HS-27A (cell line): Measurements from ENCODE around the gene LRP1B.

Source experiments
- DNase-seq: peaks from one replicate; pipeline ENCODE4 v3.0.0-alpha.2; 2012; ENCODE audit warnings: low read depth, missing footprints

Gene LRP1B

DNA sequence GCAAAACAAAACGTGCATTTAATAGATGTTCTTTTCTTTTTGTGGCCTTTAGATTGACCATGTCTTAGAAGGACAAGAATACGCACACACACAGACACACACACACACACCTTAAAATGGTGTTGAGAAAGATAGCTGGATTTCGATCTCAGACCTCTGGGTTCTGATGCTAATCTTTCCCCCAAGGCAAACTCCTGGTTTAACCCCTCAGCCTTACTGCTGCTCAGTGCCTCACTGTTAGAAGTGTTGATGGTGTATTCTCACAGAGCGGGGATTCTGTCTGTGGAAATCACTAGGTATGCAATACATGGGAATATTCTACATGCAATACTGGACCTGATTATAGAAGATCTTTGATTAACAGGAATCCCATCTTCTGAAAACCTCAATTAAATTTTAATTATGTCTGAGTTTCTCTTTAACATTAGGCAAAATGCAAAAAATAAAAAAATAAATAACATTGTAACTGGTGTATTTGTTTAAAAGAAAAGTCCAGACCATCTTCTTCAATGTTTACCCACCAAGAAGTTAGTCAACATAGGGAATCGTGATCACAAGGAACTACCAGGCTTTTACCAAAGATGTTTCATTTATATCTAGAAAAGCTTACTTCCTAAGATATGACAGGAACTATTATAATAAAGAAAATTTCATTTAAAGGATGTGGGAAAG is 613.5 kb downstream of the LRP1B start:
- DNase-seq: no peak

DNA sequence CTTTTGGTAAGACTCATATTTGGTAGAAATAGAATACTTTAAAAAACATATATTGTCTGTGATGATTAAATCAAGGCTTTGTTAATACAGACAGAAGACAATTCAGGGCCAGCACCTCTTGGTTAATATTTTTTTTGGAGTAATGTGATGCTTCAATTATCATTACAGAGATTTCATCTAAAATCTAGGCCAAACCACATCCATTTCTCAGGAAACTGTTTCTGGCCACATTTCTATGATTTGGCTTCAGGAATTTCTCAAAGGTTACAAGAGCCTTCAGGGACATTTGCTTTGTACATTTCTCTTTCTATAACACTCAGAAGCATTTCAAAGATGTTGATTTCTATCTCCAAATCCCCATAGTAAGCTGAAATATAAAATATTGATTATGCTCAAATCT is 614.9 kb downstream of the LRP1B start:
- no peak for DNase-seq

DNA sequence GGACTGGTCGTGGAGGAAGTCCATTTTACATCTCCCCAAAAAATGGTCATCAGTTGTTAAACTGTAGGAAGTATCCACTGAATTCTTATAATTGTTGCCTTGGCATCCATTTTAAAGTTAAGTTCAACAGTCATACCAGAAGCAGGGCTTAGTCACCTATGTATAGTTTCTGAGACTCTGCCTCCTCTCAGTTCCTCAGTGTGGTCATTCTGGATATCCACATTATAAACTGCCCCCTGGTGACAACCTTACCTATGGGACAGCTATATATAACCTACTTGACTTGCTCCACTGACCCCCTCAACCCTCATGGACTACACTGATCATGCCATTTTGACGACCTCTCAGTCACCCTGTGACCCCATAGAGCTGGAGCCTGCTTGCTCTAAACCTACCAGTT is 617.0 kb downstream of the LRP1B start:
- no peak for DNase-seq

- DNase-seq: no peak
These were observed 621.8 kb downstream of the LRP1B start for GRCh38 chr2:141508806-141509595.

DNA sequence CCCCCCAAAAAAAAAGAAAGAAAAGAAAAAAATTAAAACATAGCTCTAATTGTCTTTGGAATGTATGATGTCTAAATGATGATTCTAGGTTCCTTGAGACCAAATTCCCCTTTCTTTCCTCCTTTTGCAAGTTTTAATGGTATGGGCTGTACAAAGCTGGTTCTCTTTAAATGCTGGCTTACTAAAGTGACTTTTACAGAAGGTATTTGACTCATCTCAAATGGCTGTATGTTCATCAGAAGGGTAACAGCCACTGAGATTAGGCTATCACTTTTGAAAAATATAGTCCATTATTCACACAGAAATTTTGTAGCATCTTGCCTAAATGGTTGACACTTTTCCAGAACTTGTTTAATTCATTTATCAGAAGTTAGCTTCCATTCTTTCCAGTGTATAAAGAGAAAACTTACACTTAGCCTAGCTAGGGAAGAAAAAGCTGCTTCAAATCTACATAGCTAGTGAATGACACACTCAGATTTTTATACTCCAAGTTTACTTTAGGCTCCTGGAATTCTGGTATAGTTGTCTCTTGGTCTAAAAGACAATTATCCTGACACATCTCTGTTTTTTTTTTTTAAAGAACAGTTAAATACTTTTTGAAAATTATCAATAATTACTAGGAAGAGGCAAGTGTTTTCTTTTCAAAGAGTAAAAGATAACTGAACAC is 622.6 kb downstream of the LRP1B start:
- no peak for DNase-seq

DNA sequence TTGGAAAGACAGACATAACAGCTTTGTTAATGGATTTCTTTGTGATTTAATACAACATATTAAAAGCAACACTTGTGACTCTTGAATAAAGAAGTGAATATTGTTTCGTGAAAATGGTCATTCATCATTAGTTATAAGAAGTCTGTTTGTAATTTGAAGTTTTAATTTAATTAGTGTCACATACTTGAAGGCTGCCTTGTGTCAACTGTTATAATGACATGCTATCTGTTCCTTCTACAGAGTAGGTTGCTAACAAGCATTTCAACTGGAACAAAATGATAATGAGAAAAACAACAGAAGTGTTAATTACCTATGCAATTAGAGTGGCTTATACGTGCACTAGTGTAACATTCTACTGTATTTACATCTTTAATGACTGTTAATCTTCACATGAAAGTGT is 624.7 kb downstream of the LRP1B start:
- no peak for DNase-seq

DNA sequence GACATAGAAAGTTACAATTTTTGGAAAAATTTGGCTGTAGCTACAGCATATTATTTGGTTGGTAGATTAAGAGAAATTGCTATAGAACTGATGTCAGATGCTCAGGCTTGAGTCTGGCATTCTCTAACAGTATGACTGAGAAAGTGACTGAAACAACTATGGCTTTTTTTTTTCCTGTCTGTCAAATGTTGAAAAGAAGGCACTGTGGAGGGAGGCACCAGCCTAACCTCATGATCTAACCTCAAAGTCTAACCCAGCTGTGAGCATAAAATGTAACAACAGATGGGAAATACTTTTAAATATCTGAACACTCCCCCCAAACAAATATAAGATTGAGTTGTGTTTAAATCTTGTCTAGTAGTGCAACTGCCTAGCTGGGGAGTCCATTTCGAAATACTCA is 629.1 kb downstream of the LRP1B start:
- no peak for DNase-seq

DNA sequence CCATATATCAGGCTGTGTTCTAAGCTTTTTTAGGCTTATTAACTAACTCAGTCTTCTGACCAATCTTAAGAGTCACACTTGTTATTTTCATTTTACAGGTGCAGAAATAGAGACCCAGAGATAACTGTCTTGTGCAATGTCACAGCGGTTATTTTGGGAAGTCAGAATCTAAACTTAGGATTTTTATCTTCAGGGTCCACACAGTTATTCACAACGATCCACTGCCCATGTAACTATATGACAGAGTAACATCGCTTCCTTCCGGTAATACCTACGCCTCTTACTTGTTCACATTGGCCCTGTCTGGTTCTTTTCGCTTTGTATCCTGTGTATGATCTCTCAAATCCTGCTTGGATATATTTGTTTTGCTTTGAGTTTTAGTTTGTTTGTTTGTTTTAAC is 631.7 kb downstream of the LRP1B start:
- no peak for DNase-seq

- DNase-seq: no peak
These were observed 632.3 kb downstream of the LRP1B start for GRCh38 chr2:141498561-141498960.

- no peak for DNase-seq
These were observed 633.5 kb downstream of the LRP1B start for GRCh38 chr2:141497272-141497671.

GRCh38 chr2:141496810-141497209 is 634.0 kb downstream of the LRP1B start:
- no peak for DNase-seq

DNA sequence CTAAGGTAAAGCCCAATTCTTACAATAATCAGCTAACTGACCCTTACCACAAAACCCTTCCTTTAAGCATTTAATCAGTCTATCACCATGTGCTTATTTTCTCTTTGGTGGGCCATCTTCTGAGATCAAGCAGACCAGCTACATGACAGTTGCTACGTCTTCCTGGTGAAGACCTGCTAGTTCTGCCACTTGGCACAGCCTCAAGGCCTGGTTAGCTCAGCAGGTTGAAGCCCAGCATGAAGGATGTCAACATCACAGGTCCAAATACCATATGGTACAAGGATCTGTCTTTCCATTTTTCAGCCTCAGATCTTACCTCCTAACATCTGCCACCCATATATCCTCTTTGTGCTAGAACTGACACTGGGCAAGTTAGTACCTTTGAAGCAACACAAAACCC is 636.9 kb downstream of the LRP1B start:
- DNase-seq: no peak

DNA sequence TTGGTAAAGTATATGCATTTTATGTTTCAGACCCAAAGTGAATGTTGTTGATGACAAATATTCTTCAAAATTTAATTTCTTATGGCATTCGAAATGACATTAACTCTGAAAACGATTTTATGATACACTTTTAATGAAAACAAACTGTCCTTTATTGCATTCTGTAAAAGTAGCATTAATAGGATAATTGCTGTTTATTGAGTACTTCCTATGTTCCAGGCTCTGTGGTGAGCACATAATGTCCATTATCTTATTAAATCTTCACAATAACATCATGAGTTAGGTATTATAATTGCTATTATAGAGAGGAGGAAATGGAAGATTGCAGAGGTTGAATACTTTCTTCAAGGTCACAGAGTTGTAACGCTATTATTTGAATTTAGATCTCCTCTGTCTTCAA is 638.0 kb downstream of the LRP1B start:
- no peak for DNase-seq

- no peak for DNase-seq
These were observed 639.9 kb downstream of the LRP1B start for GRCh38 chr2:141490886-141491285.

DNA sequence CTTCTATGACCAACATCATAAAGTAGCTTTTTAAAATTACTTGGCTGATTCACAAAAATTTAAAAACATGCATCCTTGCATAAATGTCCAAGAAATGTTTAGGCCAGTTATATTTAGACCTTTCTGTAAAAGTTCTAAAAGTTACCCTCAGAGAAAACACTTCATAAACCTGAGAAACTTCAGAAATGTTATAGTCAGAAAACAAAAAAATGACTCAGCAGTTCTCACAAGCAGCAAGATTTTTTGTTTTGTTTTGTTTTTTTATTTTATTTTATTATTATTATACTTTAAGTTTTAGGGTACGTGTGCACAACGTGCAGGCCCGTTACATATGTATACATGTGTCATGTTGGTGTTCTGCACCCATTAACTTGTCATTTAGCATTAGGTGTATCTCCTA is 648.1 kb downstream of the LRP1B start:
- DNase-seq: no peak

DNA sequence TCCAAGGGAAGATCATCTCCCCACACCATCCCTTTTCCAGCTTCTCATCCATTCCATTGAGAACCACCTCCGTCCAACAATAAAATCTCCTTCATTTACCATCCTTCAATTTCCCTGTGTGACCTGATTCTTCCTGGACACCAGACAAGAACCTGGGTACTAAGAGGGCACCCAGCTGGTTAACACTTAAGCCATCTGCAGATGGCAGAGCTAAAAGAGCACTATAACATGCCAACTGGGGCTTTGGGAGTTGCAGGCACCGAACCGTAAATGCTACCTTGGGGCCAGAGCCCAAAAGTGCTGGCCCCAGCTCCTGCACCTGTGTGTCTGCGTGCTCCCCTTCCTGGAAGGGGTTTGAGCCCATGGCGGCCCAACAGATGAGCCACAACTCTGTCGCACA is 655.0 kb downstream of the LRP1B start:
- no peak for DNase-seq

DNA sequence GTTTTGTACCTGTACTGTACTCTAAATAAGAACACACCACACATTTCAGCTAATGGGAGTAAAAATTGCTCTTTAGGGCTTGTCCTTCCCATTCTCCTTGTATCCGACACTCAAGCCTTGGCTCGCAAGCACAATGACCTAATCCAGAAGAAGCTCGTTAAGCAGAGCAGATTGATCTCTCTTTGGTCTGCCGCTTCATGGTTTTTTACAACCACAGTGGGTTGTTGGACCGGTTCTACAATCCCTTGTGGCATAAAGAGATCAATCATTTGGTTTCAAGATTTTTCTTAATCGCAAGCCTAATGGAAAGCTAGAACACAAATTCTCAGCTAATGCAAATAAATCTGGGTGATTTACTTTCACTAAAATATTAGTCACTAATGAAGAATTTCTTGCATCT is 662.1 kb downstream of the LRP1B start:
- DNase-seq: no peak

DNA sequence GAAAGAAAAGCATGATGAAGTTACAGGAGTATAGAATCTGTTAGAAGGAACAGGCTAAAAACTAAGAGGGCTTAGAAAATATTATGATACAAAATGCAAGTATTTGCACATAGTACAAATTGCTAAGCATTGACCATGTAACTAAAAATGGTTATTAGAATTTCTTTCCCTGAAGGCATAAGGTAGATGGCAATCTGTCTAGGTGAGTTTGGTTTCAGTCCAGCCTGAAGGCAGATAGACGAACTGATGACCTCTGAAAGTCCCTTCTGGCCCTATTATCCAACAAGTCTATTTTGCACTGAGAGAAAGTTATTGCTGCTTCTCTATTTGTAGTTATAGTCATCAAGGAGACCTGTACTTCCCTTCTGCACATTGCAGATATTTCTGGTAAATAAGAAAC is 663.5 kb downstream of the LRP1B start:
- no peak for DNase-seq

- no peak for DNase-seq
These were observed 665.8 kb downstream of the LRP1B start for GRCh38 chr2:141464995-141465394.

GRCh38 chr2:141458351-141458750 is 672.5 kb downstream of the LRP1B start:
- no peak for DNase-seq

DNA sequence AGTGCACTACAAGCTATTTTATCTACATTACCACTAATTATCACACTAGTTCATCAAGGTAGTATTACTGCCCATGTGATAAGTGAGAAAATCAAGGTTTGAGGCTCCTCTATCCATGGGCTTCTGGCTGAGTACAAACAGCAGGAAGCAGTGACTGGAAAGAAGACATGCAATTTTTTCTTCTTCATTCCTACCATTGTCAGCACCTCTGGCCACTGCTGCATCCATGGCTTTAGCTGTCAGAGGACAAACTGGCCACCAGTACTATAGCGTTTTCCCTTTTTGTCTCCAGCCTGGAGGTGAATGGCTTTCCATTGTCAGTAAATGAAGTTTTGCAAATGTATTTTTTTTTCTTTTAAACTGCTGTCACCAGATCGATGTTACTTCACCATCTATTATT is 674.9 kb downstream of the LRP1B start:
- no peak for DNase-seq

DNA sequence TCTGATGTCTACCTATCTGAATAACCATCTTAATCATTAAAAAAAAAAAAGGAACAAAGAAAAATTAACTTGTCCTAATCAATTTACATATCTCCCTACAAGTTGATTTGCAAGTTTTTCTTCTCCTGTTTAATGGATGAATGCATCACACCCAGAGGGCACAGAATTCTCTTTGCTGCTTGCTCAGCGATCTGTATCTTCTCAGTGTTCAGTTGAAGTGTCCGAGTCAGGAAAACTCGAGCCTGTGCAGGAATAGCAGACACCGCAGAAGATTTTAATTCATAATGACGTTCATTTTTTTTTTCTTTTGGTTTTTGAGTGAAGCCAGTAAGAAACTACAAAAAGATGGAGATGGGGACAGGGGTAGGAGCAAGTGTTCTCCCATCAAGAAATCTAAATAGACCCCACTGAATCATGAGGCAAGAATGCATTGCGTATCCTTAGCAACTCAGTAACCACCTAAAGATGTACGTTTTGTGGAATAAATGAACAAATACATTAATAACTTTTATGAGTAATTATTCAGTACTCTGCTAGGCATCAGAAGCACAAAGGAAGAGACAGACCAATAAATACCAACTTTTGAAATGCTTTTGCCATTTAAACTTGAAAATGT is 675.5 kb downstream of the LRP1B start:
- no peak for DNase-seq

DNA sequence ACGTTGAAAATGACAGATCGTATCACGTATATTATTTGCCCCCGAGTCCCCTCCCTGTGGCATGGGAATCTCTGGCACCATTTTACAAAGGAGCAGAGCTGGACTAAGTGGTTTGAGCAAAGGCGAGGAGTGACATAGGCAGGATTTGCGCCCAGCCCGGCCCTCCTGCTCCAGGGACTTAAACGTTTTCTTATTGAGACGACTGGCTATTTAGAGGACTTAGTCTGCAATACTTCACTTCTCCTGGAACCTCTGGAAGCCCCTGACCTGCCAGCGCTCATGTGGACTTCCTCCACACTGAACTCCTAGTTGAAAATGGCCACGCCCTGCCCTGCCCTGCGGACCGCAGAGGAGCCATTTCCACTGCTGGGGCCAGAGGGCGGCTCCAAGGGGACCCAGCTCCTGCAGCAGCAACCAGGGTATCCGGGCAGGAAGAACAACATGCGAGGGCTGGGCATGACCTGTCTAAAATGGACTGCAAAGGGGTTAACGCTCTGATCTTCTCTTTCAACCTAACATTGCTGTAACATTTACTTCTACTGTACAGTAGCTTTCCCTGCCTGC is 690.7 kb downstream of the LRP1B start:
- no peak for DNase-seq
